ENCODE data around the gene SLC25A25. TPM values are rescaled to one million over a fixed set of nuclear protein-coding genes. Genes with fewer than 3 reads are reported as not detected.

Gene SLC25A25
- total and polyA plus RNA-seq, 2 donors (not counting 3 experiments of a cell fraction or from before 2014, with no cell fraction given): 18.1 to 20.2 TPM

DNA sequence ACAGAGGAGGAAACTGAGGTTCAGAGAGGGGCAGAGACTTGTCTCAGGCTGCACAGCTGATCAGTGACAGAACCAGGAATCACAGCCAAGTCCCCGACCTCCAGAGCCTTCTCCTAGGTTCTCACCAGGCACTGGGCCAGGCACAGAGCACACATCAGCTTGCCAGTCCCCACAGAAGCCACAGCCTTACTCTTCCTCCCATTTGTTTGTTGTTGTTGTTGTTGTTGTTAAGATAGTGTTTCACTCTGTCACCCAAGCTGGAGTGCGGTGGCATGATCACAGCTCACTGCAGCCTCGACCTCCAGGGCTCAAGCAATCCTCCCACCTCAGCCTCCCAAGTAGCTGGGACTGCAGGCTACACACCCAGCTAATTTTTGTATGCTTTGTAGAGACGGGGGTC lies 42.3 kb upstream of the SLC25A25 start:
- DNase-seq (ENCODE audit: low read depth, low spot score) (no peak), FAIRE-seq (no peak)
- H3K36me3 ChIP-seq (ENCODE audit: control insufficient read depth in 2 of 2, extremely low read depth in 1 of 2, insufficient read depth in 2 of 2, low read length in 2 of 2): no peaks in the 10 kb centered on the region
- H3K9me3 ChIP-seq (replicated peaks; ENCODE audit: control insufficient read depth, insufficient read depth, low read length): no peaks in the 10 kb centered on the region
- dilution Hi-C loops (cut with MboI; ENCODE audit: extremely low pct_ligation_motif_present, low sequenced_read_pairs) (no loop called here), intact Hi-C loops (cut with micrococcal nuclease) (loop anchor here (2.0 kb wide), 2 partner anchors 19 to 83 kb away; no protein-coding TSS in a partner anchor)
- no peak overlapping the region for H3K4me2 ChIP-seq (ENCODE audit: insufficient read depth, low read length)
- no TSS peak for BruUV-seq (replicated peaks)
- H3K9me1 ChIP-seq (replicated peaks; ENCODE audit: control insufficient read depth, extremely low read depth, insufficient read depth, low read length): no peaks in the 10 kb centered on the region
- no peaks in the 10 kb centered on the region for H3K79me2 ChIP-seq (ENCODE audit: control insufficient read depth, insufficient read depth, low read length)
- peaks cover 13% of the 10 kb centered on the region for H3K4me1 ChIP-seq (ENCODE audit: control insufficient read depth, extremely low read depth, insufficient read depth, low read length)
- H4K20me1 ChIP-seq (replicated peaks; ENCODE audit: control insufficient read depth, extremely low read depth, insufficient read depth, low read length): no peaks in the 10 kb centered on the region
- H2AFZ ChIP-seq (ENCODE audit: low read depth, low read length): no peak overlapping the region
- no peak for TF ChIP-seq POLR2A (IDR thresholded peaks at IDR 0.05; ENCODE audit: low read depth, low read length)
- TF ChIP-seq JUN (IDR thresholded peaks at IDR 0.05; ENCODE audit: borderline replicate concordance, insufficient read depth, insufficient read length, low read depth): no peak
- TF ChIP-seq, protein P1, sequence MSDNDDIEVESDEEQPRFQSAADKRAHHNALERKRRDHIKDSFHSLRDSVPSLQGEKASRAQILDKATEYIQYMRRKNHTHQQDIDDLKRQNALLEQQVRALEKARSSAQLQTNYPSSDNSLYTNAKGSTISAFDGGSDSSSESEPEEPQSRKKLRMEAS (IDR thresholded peaks at IDR 0.05; ENCODE audit: insufficient read depth, insufficient read length): no peak
- no peak for TF ChIP-seq EZH2 (IDR thresholded peaks at IDR 0.05; ENCODE audit: borderline replicate concordance, low read depth, low read length, severe bottlenecking)
- TF ChIP-seq, protein P2, sequence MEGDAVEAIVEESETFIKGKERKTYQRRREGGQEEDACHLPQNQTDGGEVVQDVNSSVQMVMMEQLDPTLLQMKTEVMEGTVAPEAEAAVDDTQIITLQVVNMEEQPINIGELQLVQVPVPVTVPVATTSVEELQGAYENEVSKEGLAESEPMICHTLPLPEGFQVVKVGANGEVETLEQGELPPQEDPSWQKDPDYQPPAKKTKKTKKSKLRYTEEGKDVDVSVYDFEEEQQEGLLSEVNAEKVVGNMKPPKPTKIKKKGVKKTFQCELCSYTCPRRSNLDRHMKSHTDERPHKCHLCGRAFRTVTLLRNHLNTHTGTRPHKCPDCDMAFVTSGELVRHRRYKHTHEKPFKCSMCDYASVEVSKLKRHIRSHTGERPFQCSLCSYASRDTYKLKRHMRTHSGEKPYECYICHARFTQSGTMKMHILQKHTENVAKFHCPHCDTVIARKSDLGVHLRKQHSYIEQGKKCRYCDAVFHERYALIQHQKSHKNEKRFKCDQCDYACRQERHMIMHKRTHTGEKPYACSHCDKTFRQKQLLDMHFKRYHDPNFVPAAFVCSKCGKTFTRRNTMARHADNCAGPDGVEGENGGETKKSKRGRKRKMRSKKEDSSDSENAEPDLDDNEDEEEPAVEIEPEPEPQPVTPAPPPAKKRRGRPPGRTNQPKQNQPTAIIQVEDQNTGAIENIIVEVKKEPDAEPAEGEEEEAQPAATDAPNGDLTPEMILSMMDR (IDR thresholded peaks at IDR 0.05; ENCODE audit: extremely low read depth in 1 of 2, insufficient read depth in 1 of 2, low read depth in 1 of 2, low read length in 2 of 2): no peak
- no peak for TF ChIP-seq GATA2 (IDR thresholded peaks at IDR 0.05; ENCODE audit: insufficient read depth, insufficient read length, low read depth, low read length)
- TF ChIP-seq POLR2AphosphoS5 (IDR thresholded peaks at IDR 0.05; ENCODE audit: insufficient read depth, low read depth, low read length): no peak
- TF ChIP-seq MYC (IDR thresholded peaks at IDR 0.05; ENCODE audit: low read depth, low read length): no peak
- H3K4me3 ChIP-seq (replicated peaks in 1 of 3; ENCODE audit: insufficient read depth in 1 of 3, low read depth in 1 of 3, low read length in 3 of 3): no peak overlapping the region
- H3K9ac ChIP-seq (replicated peaks; ENCODE audit: extremely low read depth, insufficient read depth, low read length): no peak overlapping the region
- POLR2A ChIA-PET: no interaction called here
- no peaks in the 10 kb centered on the region for H3K27me3 ChIP-seq (ENCODE audit: control insufficient read depth in 2 of 2, insufficient read depth in 2 of 2, low read length in 2 of 2)
- H3K27ac ChIP-seq (ENCODE audit: insufficient read depth, low read depth, low read length): no peak overlapping the region
- CTCF ChIA-PET: interaction anchor here (1.0 to 3.6 kb wide), 5 partner anchors 9 to 83 kb away, joined by 3 to 35 read pairs (median 5); partner anchors contain the start of gene EEIG1

All from endothelial cell of umbilical vein (primary cell).